ENCODE data around the gene POLQ.
"Not testable (repeated sequence)": the region's sequence is repeated elsewhere in the genome, so short reads cannot be mapped to it uniquely, and the experiment has no call there.

DNA sequence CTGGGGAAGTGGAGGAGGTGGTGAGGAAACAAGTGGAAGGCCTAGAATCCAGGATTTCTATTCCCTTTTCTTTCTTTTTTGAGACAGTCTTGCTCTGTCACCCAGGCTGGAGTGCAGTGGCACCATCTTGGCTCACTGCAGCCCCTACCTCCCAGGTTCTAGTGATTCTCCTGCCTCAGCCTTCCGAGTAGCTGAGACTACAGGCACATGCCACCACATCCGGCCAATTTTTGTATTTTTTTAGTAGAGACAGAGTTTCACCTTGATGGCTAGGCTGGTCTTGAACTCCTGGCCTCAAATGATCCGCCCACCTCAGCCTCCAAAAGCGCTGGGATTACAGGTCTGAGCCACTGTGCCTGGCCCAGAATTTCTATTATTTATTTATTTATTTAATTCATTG is 48.0 kb upstream of the POLQ start:
- TF ChIP-seq, protein P1, sequence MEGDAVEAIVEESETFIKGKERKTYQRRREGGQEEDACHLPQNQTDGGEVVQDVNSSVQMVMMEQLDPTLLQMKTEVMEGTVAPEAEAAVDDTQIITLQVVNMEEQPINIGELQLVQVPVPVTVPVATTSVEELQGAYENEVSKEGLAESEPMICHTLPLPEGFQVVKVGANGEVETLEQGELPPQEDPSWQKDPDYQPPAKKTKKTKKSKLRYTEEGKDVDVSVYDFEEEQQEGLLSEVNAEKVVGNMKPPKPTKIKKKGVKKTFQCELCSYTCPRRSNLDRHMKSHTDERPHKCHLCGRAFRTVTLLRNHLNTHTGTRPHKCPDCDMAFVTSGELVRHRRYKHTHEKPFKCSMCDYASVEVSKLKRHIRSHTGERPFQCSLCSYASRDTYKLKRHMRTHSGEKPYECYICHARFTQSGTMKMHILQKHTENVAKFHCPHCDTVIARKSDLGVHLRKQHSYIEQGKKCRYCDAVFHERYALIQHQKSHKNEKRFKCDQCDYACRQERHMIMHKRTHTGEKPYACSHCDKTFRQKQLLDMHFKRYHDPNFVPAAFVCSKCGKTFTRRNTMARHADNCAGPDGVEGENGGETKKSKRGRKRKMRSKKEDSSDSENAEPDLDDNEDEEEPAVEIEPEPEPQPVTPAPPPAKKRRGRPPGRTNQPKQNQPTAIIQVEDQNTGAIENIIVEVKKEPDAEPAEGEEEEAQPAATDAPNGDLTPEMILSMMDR (conservative IDR thresholded peaks at IDR 0.05; ENCODE audit: low read depth, low read length) = not testable (repeated sequence)
- TF ChIP-seq EZH2 (IDR thresholded peaks at IDR 0.05; ENCODE audit: borderline replicate concordance, low read depth, low read length, poor library complexity, severe bottlenecking) = not testable (repeated sequence)
